ENCODE measurements around the gene PPP1R26.

DNA sequence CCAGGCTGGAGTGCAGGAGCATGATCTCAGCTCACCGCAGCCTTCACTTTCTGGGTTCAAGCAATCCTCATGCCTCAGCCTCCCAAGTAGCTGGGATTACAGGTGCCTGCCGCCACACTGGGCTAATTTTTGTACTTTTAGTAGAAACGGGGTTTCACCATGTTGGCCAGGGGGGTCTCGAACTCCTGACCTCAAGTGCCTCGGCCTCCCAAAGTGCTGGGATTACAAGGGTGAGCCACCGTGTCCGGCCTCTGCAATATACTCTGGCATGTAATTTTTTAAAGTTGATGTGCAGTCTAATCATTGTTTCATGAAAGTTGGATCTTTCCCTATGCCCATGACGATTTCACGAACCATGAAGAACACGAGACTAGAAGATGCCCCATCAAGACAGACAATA is 28.6 kb upstream of the PPP1R26 start:
- TF ChIP-seq, protein P1, sequence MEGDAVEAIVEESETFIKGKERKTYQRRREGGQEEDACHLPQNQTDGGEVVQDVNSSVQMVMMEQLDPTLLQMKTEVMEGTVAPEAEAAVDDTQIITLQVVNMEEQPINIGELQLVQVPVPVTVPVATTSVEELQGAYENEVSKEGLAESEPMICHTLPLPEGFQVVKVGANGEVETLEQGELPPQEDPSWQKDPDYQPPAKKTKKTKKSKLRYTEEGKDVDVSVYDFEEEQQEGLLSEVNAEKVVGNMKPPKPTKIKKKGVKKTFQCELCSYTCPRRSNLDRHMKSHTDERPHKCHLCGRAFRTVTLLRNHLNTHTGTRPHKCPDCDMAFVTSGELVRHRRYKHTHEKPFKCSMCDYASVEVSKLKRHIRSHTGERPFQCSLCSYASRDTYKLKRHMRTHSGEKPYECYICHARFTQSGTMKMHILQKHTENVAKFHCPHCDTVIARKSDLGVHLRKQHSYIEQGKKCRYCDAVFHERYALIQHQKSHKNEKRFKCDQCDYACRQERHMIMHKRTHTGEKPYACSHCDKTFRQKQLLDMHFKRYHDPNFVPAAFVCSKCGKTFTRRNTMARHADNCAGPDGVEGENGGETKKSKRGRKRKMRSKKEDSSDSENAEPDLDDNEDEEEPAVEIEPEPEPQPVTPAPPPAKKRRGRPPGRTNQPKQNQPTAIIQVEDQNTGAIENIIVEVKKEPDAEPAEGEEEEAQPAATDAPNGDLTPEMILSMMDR (IDR thresholded peaks at IDR 0.05) = no peak
- no peak for TF ChIP-seq SMC3 (IDR thresholded peaks at IDR 0.05; ENCODE audit: low read depth, low read length)
- TF ChIP-seq POLR2AphosphoS5 (IDR thresholded peaks at IDR 0.05; ENCODE audit: low read depth, low read length) = no peak
